ENCODE results near the gene LSM4.

Gene LSM4

DNA sequence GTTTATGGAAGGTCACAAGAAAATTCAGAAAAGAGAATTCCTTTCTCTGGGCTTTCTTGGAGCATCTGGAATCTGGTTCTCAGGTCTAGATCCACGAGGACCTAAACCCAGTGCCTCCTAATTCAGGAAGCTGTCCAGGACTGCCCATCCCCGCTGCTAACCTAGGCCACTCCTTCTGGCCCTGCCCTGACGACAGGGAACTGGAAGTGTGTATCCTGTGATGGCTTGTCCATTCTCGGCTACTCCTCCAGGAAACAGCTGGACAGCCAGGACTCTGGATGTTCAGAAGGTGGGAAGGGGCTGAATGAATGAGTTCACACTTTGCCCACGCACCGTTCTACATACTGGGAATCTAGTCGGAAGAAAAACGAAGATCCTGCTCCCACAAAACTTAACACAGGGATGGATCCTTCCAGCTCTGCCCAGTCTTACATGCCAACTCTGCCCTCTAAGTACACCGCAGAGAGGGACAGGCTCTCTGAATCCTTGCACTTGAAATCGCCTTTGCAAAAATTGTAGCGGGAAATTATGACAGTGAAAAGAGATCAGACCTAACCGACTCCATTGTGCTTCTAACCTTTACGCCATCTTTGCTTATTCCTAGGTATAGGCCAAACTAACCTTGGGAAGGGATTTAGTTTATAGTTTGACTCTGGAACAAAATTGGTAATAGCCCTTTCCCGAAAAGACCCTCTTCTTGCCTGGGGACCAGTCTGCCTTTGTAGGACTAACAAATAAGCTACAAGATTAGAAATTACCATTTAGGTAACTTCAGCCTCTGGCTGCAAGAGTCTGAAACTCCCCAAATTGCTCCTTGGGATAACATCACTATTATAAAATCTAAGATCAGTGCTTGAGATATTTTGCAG lies 1.8 kb downstream of the LSM4 start:
- no peak for TF ChIP-seq TCF12 (IDR thresholded peaks at IDR 0.05; ENCODE audit: low read depth)
- no peak for TF ChIP-seq TAF1 (IDR thresholded peaks at IDR 0.05; ENCODE audit: low read depth)

DNA sequence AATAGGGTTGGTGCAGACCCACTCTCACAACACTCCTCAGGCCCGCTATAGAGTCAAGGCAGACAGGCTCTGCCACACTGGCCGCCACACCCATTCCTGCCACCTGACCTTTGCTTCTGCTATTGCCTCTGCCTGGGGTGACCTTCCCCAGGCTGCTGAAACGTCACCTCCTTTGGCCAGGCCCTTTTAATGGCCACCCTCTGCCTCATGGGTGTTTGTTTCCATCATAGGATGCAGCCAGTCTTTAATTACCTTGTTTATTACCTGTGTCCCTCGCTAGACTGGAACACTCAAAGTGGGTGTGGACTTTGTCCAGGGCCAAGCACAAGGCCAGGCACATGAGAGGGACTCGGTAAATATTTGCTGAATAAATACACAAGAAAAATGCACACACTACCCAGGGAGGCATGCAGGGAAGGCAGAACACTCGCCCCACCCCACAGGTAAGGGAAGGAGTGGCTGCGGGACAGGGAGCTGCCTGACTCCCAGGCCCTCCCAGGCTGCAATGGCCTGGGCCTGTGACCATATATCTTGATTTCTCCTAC lies 3.2 kb downstream of the LSM4 start:
- TF ChIP-seq YY1 (IDR thresholded peaks at IDR 0.05; ENCODE audit: low read depth) (no peak), ZBTB7A (IDR thresholded peaks at IDR 0.05; ENCODE audit: low read depth) (no peak), CREB1 (IDR thresholded peaks at IDR 0.05; ENCODE audit: low read depth) (no peak)

DNA sequence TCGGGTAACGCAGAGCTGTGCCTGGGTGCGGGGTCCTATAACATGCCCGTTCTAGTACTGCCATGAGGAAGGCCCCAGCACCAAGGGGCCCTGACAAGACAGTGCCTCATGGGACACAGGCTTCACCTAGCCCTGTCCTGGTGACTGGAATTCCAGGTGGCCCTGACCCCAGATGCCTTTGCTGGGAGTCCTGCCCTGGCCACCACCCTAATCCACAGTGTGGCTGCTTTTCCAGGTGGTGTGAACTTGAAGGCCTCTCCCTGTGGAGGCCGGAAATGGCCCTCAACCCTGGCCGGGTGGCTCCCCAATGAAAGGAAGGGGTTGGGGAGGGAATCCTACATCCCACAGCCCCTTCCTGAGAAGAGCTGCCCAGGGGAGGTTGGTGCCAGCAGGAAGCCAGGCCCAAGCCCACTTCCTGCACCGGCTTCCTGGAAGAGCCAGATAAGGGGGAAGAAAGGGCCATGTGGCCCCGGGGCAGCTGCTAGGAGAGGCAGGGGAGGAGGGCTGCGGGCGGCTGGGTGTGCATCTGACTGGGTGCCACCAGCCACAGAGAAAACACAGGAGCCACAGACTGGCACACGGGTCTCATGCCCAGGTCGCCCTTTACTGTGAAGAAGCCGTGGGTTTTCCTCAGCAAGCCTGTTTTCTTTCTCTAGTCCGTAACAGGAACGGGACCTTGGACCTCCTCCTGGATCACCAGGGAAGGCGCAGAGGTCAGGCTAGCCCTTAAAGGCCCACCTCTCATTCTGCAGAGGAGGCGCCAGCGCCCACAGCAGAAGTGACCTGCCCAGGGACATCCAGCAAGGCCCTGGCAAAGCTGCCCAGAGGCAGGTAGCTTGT lies 4.7 kb downstream of the LSM4 start:
- TF ChIP-seq ZBTB7A (IDR thresholded peaks at IDR 0.05; ENCODE audit: low read depth) (no peak), FOXM1 (IDR thresholded peaks at IDR 0.05; ENCODE audit: borderline replicate concordance, low read depth) (no peak), TCF12 (IDR thresholded peaks at IDR 0.05; ENCODE audit: low read depth) (no peak), USF1 (IDR thresholded peaks at IDR 0.05) (no peak), MAX (IDR thresholded peaks at IDR 0.05) (no peak), CREB1 (IDR thresholded peaks at IDR 0.05; ENCODE audit: low read depth) (no peak), CEBPB (IDR thresholded peaks at IDR 0.05) (no peak), TEAD4 (IDR thresholded peaks at IDR 0.05) (no peak), NFIC (IDR thresholded peaks at IDR 0.05) (no peak), RAD21 (IDR thresholded peaks at IDR 0.05; ENCODE audit: low read depth) (no peak), EGR1 (IDR thresholded peaks at IDR 0.05) (no peak), TAF1 (IDR thresholded peaks at IDR 0.05; ENCODE audit: low read depth) (no peak), EP300 (IDR thresholded peaks at IDR 0.05; ENCODE audit: borderline replicate concordance) (no peak), YY1 (IDR thresholded peaks at IDR 0.05; ENCODE audit: low read depth) (no peak)
- TF ChIP-seq, protein P1, sequence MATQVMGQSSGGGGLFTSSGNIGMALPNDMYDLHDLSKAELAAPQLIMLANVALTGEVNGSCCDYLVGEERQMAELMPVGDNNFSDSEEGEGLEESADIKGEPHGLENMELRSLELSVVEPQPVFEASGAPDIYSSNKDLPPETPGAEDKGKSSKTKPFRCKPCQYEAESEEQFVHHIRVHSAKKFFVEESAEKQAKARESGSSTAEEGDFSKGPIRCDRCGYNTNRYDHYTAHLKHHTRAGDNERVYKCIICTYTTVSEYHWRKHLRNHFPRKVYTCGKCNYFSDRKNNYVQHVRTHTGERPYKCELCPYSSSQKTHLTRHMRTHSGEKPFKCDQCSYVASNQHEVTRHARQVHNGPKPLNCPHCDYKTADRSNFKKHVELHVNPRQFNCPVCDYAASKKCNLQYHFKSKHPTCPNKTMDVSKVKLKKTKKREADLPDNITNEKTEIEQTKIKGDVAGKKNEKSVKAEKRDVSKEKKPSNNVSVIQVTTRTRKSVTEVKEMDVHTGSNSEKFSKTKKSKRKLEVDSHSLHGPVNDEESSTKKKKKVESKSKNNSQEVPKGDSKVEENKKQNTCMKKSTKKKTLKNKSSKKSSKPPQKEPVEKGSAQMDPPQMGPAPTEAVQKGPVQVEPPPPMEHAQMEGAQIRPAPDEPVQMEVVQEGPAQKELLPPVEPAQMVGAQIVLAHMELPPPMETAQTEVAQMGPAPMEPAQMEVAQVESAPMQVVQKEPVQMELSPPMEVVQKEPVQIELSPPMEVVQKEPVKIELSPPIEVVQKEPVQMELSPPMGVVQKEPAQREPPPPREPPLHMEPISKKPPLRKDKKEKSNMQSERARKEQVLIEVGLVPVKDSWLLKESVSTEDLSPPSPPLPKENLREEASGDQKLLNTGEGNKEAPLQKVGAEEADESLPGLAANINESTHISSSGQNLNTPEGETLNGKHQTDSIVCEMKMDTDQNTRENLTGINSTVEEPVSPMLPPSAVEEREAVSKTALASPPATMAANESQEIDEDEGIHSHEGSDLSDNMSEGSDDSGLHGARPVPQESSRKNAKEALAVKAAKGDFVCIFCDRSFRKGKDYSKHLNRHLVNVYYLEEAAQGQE (IDR thresholded peaks at IDR 0.05; ENCODE audit: low read depth) = no peak

GRCh38 chr19:18313398-18313797 lies 9.5 kb downstream of the LSM4 start:
- TF ChIP-seq ZBTB7A (IDR thresholded peaks at IDR 0.05; ENCODE audit: low read depth) = no peak
- no peak for TF ChIP-seq CEBPB (IDR thresholded peaks at IDR 0.05)
- TF ChIP-seq, protein P1 (IDR thresholded peaks at IDR 0.05; ENCODE audit: low read depth) = no peak
- TF ChIP-seq NFIC (IDR thresholded peaks at IDR 0.05) = no peak

DNA sequence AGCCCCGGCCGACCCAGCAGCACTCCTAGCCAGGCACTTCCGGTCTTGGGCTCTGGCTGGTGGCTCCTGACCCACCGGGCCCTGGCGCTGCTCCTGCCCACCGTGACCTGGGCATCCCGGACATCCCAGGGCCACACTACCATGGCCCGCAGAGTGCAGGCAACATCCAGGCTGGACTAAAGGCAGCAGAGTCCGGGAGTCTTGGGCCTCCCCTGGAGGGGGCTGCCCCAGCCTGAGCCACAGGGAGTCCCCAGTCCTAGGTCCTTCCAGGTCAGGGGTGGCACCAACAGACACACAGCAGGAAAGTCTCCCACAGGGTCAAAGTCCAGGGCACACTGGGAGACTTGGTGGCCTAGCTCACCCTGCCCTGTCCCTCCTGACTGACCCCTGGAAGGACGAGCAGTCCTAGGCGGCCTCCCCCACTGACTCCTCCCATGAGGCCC lies 10.8 kb downstream of the LSM4 start:
- no peak for TF ChIP-seq FOXM1 (IDR thresholded peaks at IDR 0.05; ENCODE audit: borderline replicate concordance, low read depth)
- TF ChIP-seq EP300 (IDR thresholded peaks at IDR 0.05; ENCODE audit: borderline replicate concordance) = no peak
- no peak for TF ChIP-seq TCF12 (IDR thresholded peaks at IDR 0.05; ENCODE audit: low read depth)
- no peak for TF ChIP-seq RAD21 (IDR thresholded peaks at IDR 0.05; ENCODE audit: low read depth)
- TF ChIP-seq TAF1 (IDR thresholded peaks at IDR 0.05; ENCODE audit: low read depth) = no peak
- TF ChIP-seq MAX (IDR thresholded peaks at IDR 0.05) = no peak
- TF ChIP-seq NFIC (IDR thresholded peaks at IDR 0.05) = no peak
- no peak for TF ChIP-seq YY1 (IDR thresholded peaks at IDR 0.05; ENCODE audit: low read depth)
- TF ChIP-seq USF1 (IDR thresholded peaks at IDR 0.05) = no peak
- TF ChIP-seq EGR1 (IDR thresholded peaks at IDR 0.05) = no peak
- no peak for TF ChIP-seq CEBPB (IDR thresholded peaks at IDR 0.05)
- TF ChIP-seq CREB1 (IDR thresholded peaks at IDR 0.05; ENCODE audit: low read depth) = no peak
- TF ChIP-seq, protein P1 (IDR thresholded peaks at IDR 0.05; ENCODE audit: low read depth) = no peak
